GM19438 (cell line): Measurements from ENCODE around the gene HTR1D.

Source experiments
- ATAC-seq: cut with Tn5 transposase; IDR thresholded peaks from one replicate; pipeline ENCODE4 v1.9.1; 2021; ENCODE audit warnings: low read depth; ENCODE audit not compliant: unreplicated experiment

The HTR1D gene

DNA sequence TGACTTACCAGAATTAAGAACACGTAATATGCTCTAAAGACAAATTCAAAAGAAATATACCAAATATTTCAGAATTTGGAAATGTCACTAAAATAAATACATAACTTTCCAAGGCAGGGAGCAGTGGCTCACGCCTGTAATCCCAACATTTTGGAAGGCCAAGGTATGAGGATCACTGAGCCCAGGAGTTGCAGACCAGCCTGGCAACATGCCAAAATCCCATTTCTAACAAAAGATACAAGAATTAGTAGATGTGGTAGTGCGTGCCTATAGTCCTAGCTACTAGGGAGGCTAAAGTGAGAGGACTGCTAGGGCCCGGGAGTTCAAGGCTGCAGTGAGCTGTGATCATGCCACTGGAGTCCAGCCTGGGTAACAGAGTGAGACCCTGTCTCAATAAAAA is 60.4 kb downstream of the HTR1D start:
- no peak for ATAC-seq

DNA sequence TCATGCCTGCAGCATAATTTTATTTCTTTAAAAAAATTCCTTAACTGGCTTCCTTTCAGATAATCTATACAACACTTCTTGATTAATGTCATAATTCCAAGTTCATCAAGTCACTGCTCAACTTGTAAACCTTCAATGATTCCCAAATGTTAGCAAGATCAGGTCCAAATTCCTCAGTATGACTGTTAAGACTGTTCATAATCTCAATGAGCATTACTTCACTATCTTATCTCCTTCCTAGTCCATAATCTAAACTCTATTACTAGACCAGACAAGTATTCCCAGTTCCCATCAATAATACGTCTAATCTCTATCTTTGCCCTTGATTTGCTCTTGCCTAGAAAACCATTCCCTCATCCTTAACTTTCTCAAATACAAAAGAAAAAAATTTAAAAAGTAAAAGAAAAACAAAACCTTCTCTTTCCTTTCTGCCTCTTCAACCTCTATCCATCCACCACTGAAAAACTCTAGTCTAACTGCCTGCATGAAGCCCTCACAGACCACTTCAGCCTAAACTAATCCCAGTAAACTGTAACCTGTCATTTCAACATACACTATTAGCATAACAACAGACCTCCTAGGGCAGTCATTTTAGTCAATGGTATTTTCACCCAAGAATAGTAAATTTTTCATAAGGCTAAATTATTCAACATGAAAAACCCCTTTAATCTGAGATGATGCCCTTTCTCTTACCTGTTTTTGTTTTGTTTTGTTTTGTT is 64.2 kb downstream of the HTR1D start:
- ATAC-seq = no peak

DNA sequence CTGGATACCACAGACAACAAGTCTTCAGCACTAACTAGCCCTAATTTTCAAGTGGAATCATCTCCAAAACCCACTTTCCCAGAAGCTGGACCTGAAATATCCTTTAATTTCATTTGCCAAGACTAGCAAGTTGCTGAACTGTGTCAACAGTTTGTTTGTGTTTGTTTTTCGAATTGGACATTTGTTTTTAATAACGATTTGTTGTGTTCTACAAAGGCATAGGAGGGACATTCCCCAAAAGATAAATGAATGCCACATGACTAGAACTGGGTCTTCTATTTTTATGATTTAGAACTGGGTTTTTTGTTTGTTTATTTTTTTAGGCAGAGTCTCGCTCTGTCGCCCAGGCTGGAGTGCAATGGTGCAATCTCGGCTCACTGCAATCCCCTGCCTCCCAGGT is 66.6 kb downstream of the HTR1D start:
- no peak for ATAC-seq

DNA sequence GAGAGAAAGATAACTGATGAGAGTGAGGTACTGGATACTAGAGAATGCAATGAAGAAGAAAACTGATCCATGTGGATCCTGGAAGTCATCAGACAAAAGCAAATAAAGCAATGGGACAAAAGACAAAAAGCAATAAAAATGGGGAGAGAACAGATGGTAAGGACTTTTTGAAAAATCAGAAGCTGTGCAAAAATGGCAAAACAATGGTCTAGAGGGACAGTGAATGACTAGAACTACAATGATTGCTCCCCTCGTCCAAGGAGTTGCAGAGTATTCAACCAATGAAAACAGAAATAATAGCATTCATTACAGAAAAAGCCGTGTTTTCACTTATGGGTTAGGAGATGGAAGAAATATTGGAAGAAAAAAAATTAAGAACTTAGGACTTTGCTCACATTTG is 67.2 kb downstream of the HTR1D start:
- ATAC-seq = no peak

DNA sequence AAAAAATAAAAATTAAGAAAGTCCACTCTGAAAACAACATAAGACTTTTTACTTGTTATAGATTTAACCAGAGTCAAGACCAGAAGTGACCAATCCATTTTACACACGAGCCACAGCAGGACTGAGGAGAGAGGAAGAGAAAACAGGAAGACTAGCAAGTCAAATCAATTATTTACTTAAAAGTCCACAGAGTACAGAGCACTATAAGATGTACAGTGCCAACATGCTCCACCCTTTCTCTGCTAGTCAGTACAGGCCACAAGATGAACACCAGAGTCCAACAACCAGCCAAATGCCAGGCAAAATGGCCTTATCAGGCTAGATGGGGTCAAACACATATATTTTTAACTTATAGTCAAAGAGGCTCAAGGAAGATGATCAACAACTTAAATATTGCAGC is 68.2 kb downstream of the HTR1D start:
- ATAC-seq = no peak

DNA sequence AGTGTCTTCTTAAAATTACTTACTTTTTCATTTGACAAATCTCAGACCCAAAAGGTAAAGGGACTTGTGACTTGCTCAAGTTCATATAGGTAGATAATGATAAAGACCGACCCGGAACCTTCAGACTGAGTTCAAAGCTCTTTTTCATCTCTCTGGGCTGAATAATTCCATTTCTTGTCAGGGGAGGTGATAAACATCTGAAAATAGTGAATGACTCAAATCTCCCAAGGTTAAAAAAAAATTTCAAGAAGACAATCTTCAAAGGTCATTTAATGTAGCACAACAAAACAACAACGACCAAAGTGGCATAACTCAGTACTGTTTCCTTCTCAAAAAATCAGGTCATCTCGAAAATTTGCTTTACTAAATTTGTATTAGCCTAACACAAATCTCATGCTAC is 69.2 kb downstream of the HTR1D start:
- no peak for ATAC-seq
